Measurements from ENCODE around the gene AGMAT. TPM values are rescaled to one million over a fixed set of nuclear protein-coding genes. Genes with fewer than 3 reads are reported as not detected.
"Not testable (repeated sequence)": the region's sequence is repeated elsewhere in the genome, so short reads cannot be mapped to it uniquely, and the experiment has no call there.

AGMAT gene
- total RNA-seq, 2 donors from 2014 or later = 9.7 to 16.6 TPM

GRCh38 chr1:15618655-15619525 lies 34.0 kb upstream of the AGMAT start:
- no peak for ATAC-seq (replicated peaks)
- H3K27me3 Mint-ChIP-seq = no peaks in the 10 kb centered on the region
- H3K36me3 Mint-ChIP-seq (ENCODE audit: low read depth) = peaks cover 33% of the 10 kb centered on the region

GRCh38 chr1:15618077-15618654 lies 33.3 kb upstream of the AGMAT start:
- H3K4me3 Mint-ChIP-seq = peak overlapping the region; percentile 85
- peak; percentile 4 for ATAC-seq (replicated peaks)

More at GRCh38 chr1:15618655-15619525, 34.0 kb upstream of the AGMAT start:
- Mint-ChIP-seq H3K4me3 (peak overlapping the region; percentile 85), H3K27ac (peak overlapping the region; percentile 90), H3K9me3 (no peaks in the 10 kb centered on the region), H3K4me1 (peaks cover 28% of the 10 kb centered on the region)

GRCh38 chr1:15617173-15618076 lies 32.6 kb upstream of the AGMAT start, which contains the start of gene DDI2:
TSS of gene DDI2 (plus strand) at chr1:15617458. CDS start at chr1:15617671, 213 bp downstream.
- Mint-ChIP-seq H3K4me3 (peak within 1 kb of the TSS; percentile 85), H3K4me1 (peaks cover 21% of the 10 kb centered on the region), H3K36me3 (ENCODE audit: low read depth) (peaks cover 29% of the 10 kb centered on the region), H3K27me3 (no peaks in the 10 kb centered on the region), H3K27ac (peak within 1 kb of the TSS; percentile 90), H3K9me3 (no peaks in the 10 kb centered on the region)
- ATAC-seq (replicated peaks) = peak; percentile 90

More at GRCh38 chr1:15618077-15618654, 33.3 kb upstream of the AGMAT start:
- Mint-ChIP-seq H3K36me3 (ENCODE audit: low read depth) (peaks cover 33% of the 10 kb centered on the region), H3K27ac (peak overlapping the region; percentile 90), H3K9me3 (no peaks in the 10 kb centered on the region), H3K27me3 (no peaks in the 10 kb centered on the region), H3K4me1 (peaks cover 28% of the 10 kb centered on the region)

- Mint-ChIP-seq H3K9me3 (no peaks in the 10 kb centered on the region), H3K4me1 (peaks cover 19% of the 10 kb centered on the region), H3K27ac (peak overlapping the region; percentile 90), H3K4me3 (peak overlapping the region; percentile 85), H3K27me3 (no peaks in the 10 kb centered on the region), H3K36me3 (ENCODE audit: low read depth) (peaks cover 20% of the 10 kb centered on the region)
- ATAC-seq (replicated peaks) = peak; percentile 55
These were observed 31.7 kb upstream of the AGMAT start for GRCh38 chr1:15616373-15617172.

GRCh38 chr1:15610167-15610566 lies 25.3 kb upstream of the AGMAT start:
- H3K27ac Mint-ChIP-seq = no peak overlapping the region
- H3K4me3 Mint-ChIP-seq = no peak overlapping the region
- H3K9me3 Mint-ChIP-seq = no peaks in the 10 kb centered on the region
- H3K36me3 Mint-ChIP-seq (ENCODE audit: low read depth) = no peaks in the 10 kb centered on the region
- ATAC-seq (replicated peaks) = no peak
- H3K4me1 Mint-ChIP-seq = no peaks in the 10 kb centered on the region
- H3K27me3 Mint-ChIP-seq = no peaks in the 10 kb centered on the region

GRCh38 chr1:15609631-15610030 lies 24.8 kb upstream of the AGMAT start:
- no peak for ATAC-seq (replicated peaks)
- Mint-ChIP-seq H3K27me3 (no peaks in the 10 kb centered on the region), H3K9me3 (no peaks in the 10 kb centered on the region), H3K27ac (no peak overlapping the region), H3K4me3 (no peak overlapping the region), H3K4me1 (no peaks in the 10 kb centered on the region), H3K36me3 (ENCODE audit: low read depth) (no peaks in the 10 kb centered on the region)

- no peaks in the 10 kb centered on the region for H3K36me3 Mint-ChIP-seq (ENCODE audit: low read depth)
- H3K4me3 Mint-ChIP-seq = no peak overlapping the region
- ATAC-seq (replicated peaks) = no peak
These were observed 20.8 kb upstream of the AGMAT start for GRCh38 chr1:15605398-15606383.

GRCh38 chr1:15604400-15604799 lies 19.5 kb upstream of the AGMAT start:
- not testable (repeated sequence) for H3K9me3 Mint-ChIP-seq; H3K27ac Mint-ChIP-seq; H3K4me1 Mint-ChIP-seq; ATAC-seq (replicated peaks); H3K36me3 Mint-ChIP-seq (ENCODE audit: low read depth); H3K27me3 Mint-ChIP-seq
- H3K4me3 Mint-ChIP-seq = peak overlapping the region; percentile 86

More at GRCh38 chr1:15605398-15606383, 20.8 kb upstream of the AGMAT start:
- no peaks in the 10 kb centered on the region for H3K9me3 Mint-ChIP-seq
- H3K27me3 Mint-ChIP-seq = no peaks in the 10 kb centered on the region
- H3K27ac Mint-ChIP-seq = no peak overlapping the region
- peaks cover 5% of the 10 kb centered on the region for H3K4me1 Mint-ChIP-seq

GRCh38 chr1:15603966-15604282 lies 19.1 kb upstream of the AGMAT start:
- H3K9me3 Mint-ChIP-seq; H3K27me3 Mint-ChIP-seq; H3K36me3 Mint-ChIP-seq (ENCODE audit: low read depth); ATAC-seq (replicated peaks); H3K4me1 Mint-ChIP-seq: not testable (repeated sequence)
- Mint-ChIP-seq H3K27ac (peak overlapping the region; percentile 82), H3K4me3 (peak overlapping the region; percentile 86)

GRCh38 chr1:15603050-15603965 lies 18.5 kb upstream of the AGMAT start:
- peaks cover 5% of the 10 kb centered on the region for H3K4me1 Mint-ChIP-seq
- H3K27ac Mint-ChIP-seq = peak overlapping the region; percentile 82
- H3K9me3 Mint-ChIP-seq = no peaks in the 10 kb centered on the region

GRCh38 chr1:15598436-15598835 lies 13.6 kb upstream of the AGMAT start:
- Mint-ChIP-seq H3K4me1 (no peaks in the 10 kb centered on the region), H3K36me3 (ENCODE audit: low read depth) (no peaks in the 10 kb centered on the region), H3K27ac (no peak overlapping the region), H3K4me3 (no peak overlapping the region), H3K27me3 (no peaks in the 10 kb centered on the region), H3K9me3 (no peaks in the 10 kb centered on the region)
- ATAC-seq (replicated peaks) = no peak

More at GRCh38 chr1:15603050-15603965, 18.5 kb upstream of the AGMAT start:
- H3K27me3 Mint-ChIP-seq = no peaks in the 10 kb centered on the region
- peak; percentile 100 for ATAC-seq (replicated peaks)
- peak overlapping the region; percentile 86 for H3K4me3 Mint-ChIP-seq
- no peaks in the 10 kb centered on the region for H3K36me3 Mint-ChIP-seq (ENCODE audit: low read depth)
